ENCODE data around the gene KLF11. TPM values are rescaled to one million over a fixed set of nuclear protein-coding genes. Genes with fewer than 3 reads are reported as not detected.

The KLF11 gene
- total RNA-seq, 3 donors from 2014 or later (not counting 1 experiment from before 2014, with no cell fraction given): 47.3 to 85.8 (median 49.3) TPM

DNA sequence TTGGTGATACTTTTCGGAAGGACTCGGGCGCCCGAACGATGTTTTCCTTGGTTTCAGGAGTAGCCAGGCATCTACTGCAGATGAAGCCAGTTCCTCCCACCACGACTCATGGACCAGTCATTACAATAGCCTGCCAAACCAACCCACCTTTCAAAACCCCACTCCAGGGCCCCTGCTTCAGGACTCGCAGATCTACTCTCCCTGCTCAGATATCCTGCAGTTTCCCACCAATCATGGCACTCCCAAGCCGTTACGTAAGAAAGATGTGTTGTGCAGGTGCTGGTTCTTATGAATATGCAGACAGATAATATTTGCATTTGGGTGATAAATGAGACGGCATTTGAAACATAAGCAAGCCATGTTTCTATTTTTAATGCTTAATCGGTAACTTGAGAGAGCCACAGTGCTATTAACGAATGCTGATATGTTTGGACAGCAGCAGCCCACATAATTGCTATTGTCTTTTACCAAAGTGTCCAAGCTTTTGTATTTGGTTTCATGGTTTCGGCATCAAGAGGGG is 40.4 kb downstream of the KLF11 start:
- intact Hi-C loops (cut with micrococcal nuclease): no loop called here
- no peak for DNase-seq
- no peak for ATAC-seq
- Mint-ChIP-seq H3K27me3 (ENCODE audit: low read depth in 2 of 2) (peaks cover 49 to 50% of the 10 kb centered on the region in 2 donors), H3K4me3 (no peak overlapping the region), H3K27ac (no peak overlapping the region), H3K36me3 (no peaks in the 10 kb centered on the region), H3K4me1 (peaks cover 14 to 16% of the 10 kb centered on the region in 2 donors), H3K9me3 (no peaks in the 10 kb centered on the region)
- TF ChIP-seq, protein P1, sequence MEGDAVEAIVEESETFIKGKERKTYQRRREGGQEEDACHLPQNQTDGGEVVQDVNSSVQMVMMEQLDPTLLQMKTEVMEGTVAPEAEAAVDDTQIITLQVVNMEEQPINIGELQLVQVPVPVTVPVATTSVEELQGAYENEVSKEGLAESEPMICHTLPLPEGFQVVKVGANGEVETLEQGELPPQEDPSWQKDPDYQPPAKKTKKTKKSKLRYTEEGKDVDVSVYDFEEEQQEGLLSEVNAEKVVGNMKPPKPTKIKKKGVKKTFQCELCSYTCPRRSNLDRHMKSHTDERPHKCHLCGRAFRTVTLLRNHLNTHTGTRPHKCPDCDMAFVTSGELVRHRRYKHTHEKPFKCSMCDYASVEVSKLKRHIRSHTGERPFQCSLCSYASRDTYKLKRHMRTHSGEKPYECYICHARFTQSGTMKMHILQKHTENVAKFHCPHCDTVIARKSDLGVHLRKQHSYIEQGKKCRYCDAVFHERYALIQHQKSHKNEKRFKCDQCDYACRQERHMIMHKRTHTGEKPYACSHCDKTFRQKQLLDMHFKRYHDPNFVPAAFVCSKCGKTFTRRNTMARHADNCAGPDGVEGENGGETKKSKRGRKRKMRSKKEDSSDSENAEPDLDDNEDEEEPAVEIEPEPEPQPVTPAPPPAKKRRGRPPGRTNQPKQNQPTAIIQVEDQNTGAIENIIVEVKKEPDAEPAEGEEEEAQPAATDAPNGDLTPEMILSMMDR (IDR thresholded peaks at IDR 0.05): no peak
- Histone ChIP-seq H3K9me3 (ENCODE audit: control insufficient read depth, insufficient read depth, low read length) (no peaks in the 10 kb centered on the region), H3K4me3 (ENCODE audit: low read length) (no peak overlapping the region), H3K36me3 (ENCODE audit: control insufficient read depth, insufficient read depth, low read length) (no peaks in the 10 kb centered on the region), H3K27ac (ENCODE audit: low read length) (no peak overlapping the region), H3K27me3 (ENCODE audit: control insufficient read depth, insufficient read depth, low read length) (peaks cover 37% of the 10 kb centered on the region), H3K4me1 (ENCODE audit: control insufficient read depth, insufficient read depth, low read length) (peaks cover 27% of the 10 kb centered on the region)
- 72% methylated on average over 12 of the region's 13 CpGs for WGBS (ENCODE audit: insufficient coverage)

DNA sequence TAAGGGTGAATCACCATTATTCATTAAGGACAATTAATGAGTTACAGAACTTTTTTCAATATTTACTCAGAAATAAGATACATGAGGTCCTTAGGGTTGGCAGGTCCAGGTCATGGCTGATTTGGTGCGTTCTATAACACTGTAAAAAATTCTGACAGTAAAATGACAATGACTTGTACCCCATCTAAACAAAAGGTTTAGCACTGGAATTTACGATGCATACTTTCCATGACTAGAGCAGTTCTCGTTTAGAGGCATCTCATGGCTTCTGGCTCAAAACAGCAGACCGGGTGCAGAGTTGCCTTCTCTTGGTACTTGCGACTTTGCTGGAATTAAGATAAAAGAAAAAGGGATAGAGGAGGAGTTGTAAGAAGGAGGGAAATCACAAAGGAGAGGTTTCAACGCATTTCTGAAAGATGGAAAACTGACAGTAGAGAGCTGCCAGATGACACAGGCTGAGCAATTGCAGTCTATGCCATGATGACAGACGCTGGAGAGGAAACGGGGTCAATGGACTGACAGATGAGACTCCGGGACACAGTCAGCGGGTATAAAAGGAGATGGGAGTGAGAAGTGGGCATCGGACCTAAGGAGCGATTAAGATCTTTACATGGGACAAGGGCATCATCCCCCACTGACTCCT is 41.0 kb downstream of the KLF11 start:
- no peaks in the 10 kb centered on the region for H3K36me3 Mint-ChIP-seq

DNA sequence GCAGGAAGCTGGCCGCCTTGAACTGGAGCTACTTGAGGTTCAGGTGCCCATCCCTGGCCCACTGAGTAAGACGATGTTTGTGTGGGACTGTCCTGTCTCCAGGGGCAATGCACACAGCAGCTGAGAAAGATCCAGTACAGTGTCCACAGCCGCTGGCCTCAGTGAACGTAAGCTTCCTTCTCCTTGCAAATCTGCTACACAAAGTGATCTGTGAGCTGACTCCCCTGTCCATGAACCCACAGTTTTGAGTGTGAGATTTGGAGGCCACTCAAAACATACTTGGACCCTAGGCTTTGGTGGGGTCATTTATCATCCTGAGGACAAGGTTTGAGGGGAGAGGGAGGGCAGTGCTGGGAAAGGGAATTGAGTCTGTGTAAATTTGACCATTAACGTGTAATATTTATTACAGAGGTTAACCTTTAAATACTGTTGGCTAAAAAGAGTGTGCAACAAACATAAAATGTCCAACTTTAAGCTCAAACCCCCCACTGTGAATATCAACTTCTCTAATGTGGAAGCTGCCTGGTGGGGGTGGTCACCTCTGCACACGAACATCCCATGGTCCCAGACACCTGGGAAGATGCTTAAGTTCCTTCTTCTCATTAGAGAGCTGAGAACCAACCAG is 41.8 kb downstream of the KLF11 start:
- H3K9me3 Mint-ChIP-seq: no peaks in the 10 kb centered on the region
- Histone ChIP-seq H3K4me1 (ENCODE audit: control insufficient read depth, insufficient read depth, low read length) (peaks cover 22% of the 10 kb centered on the region), H3K27ac (ENCODE audit: low read length) (no peak overlapping the region), H3K4me3 (ENCODE audit: low read length) (no peak overlapping the region), H3K36me3 (ENCODE audit: control insufficient read depth, insufficient read depth, low read length) (no peaks in the 10 kb centered on the region), H3K27me3 (ENCODE audit: control insufficient read depth, insufficient read depth, low read length) (peaks cover 32% of the 10 kb centered on the region), H3K9me3 (ENCODE audit: control insufficient read depth, insufficient read depth, low read length) (no peaks in the 10 kb centered on the region)
- 76% methylated on average over 5 of the region's 6 CpGs for WGBS (ENCODE audit: insufficient coverage)
- no peaks in the 10 kb centered on the region for H3K36me3 Mint-ChIP-seq
- DNase-seq: no peak
- no peak overlapping the region for H3K4me3 Mint-ChIP-seq
- no peak overlapping the region for H3K27ac Mint-ChIP-seq
- ATAC-seq: no peak
- H3K4me1 Mint-ChIP-seq: peaks cover 9 to 10% of the 10 kb centered on the region in 2 donors
- intact Hi-C loops (cut with micrococcal nuclease): no loop called here
- TF ChIP-seq, protein P1 (IDR thresholded peaks at IDR 0.05): no peak
- H3K27me3 Mint-ChIP-seq (ENCODE audit: low read depth in 2 of 2): peaks cover 43 to 45% of the 10 kb centered on the region in 2 donors

More for the DNA sequence above, 41.0 kb downstream of the KLF11 start:
- Histone ChIP-seq H3K4me3 (ENCODE audit: low read length) (no peak overlapping the region), H3K27ac (ENCODE audit: low read length) (no peak overlapping the region), H3K4me1 (ENCODE audit: control insufficient read depth, insufficient read depth, low read length) (peaks cover 22% of the 10 kb centered on the region), H3K36me3 (ENCODE audit: control insufficient read depth, insufficient read depth, low read length) (no peaks in the 10 kb centered on the region), H3K27me3 (ENCODE audit: control insufficient read depth, insufficient read depth, low read length) (peaks cover 32% of the 10 kb centered on the region), H3K9me3 (ENCODE audit: control insufficient read depth, insufficient read depth, low read length) (no peaks in the 10 kb centered on the region)
- ATAC-seq (no peak), DNase-seq (no peak)
- H3K4me3 Mint-ChIP-seq: no peak overlapping the region
- intact Hi-C loops (cut with micrococcal nuclease): no loop called here
- H3K9me3 Mint-ChIP-seq: no peaks in the 10 kb centered on the region
- 77% methylated on average over 12 of the region's 12 CpGs for WGBS (ENCODE audit: insufficient coverage)
- TF ChIP-seq, protein P1 (IDR thresholded peaks at IDR 0.05): no peak
- H3K27me3 Mint-ChIP-seq (ENCODE audit: low read depth in 2 of 2): peaks cover 43 to 45% of the 10 kb centered on the region in 2 donors
- H3K27ac Mint-ChIP-seq: no peak overlapping the region
- H3K4me1 Mint-ChIP-seq: peaks cover 9 to 10% of the 10 kb centered on the region in 2 donors
